Measurements from ENCODE around the gene CRYGD. TPM values are rescaled to one million over a fixed set of nuclear protein-coding genes. Genes with fewer than 3 reads are reported as not detected.

Gene CRYGD
- total RNA-seq, 1 donor from 2014 or later = not detected

- ATAC-seq (ENCODE audit: poor library complexity) (peak; percentile 72), DNase-seq (no peak)
- intact Hi-C loops (cut with DNase I) = no loop called here
Observed at GRCh38 chr2:208097801-208098200, 26.5 kb downstream of the CRYGD start.

GRCh38 chr2:208097313-208097712, 27.0 kb downstream of the CRYGD start:
- no peak for DNase-seq
- intact Hi-C loops (cut with DNase I) = no loop called here
- peak; percentile 32 for ATAC-seq (ENCODE audit: poor library complexity)

GRCh38 chr2:208096080-208096479, 28.2 kb downstream of the CRYGD start:
- DNase-seq = no peak
- intact Hi-C loops (cut with DNase I) = no loop called here
- no peak for ATAC-seq (ENCODE audit: poor library complexity)

GRCh38 chr2:208093128-208093527, 31.2 kb downstream of the CRYGD start:
- DNase-seq = no peak
- intact Hi-C loops (cut with DNase I) = no loop called here
- ATAC-seq (ENCODE audit: poor library complexity) = no peak

GRCh38 chr2:208092093-208092832, 32.1 kb downstream of the CRYGD start:
- ATAC-seq (ENCODE audit: poor library complexity) = no peak
- no peak for DNase-seq
- intact Hi-C loops (cut with DNase I) = no loop called here

- intact Hi-C loops (cut with DNase I) = no loop called here
- DNase-seq (no peak), ATAC-seq (ENCODE audit: poor library complexity) (no peak)
Observed at GRCh38 chr2:208090420-208090819, 33.9 kb downstream of the CRYGD start.

- DNase-seq (no peak), ATAC-seq (ENCODE audit: poor library complexity) (no peak)
Observed at GRCh38 chr2:208086029-208086428, 38.3 kb downstream of the CRYGD start.

GRCh38 chr2:208083807-208084206, 40.5 kb downstream of the CRYGD start:
- ATAC-seq (ENCODE audit: poor library complexity) = no peak
- intact Hi-C loops (cut with DNase I) = no loop called here
- no peak for DNase-seq

More at GRCh38 chr2:208086029-208086428, 38.3 kb downstream of the CRYGD start:
- intact Hi-C loops (cut with DNase I) = no loop called here

GRCh38 chr2:208077276-208077675, 47.0 kb downstream of the CRYGD start:
- intact Hi-C loops (cut with DNase I) = no loop called here
- ATAC-seq (ENCODE audit: poor library complexity) (no peak), DNase-seq (no peak)

- ATAC-seq (ENCODE audit: poor library complexity) = peak; percentile 51
- DNase-seq = no peak
- intact Hi-C loops (cut with DNase I) = no loop called here
Observed at GRCh38 chr2:208074610-208075356, 49.5 kb downstream of the CRYGD start.

- DNase-seq (peak; percentile 48), ATAC-seq (ENCODE audit: poor library complexity) (peak; percentile 84)
- intact Hi-C loops (cut with DNase I) = no loop called here
Observed at GRCh38 chr2:208072250-208072892, 52.0 kb downstream of the CRYGD start.

Other genes with a start within 250 kb of the CRYGD start
- 12.5 TPM for gene PLEKHM3, start 99.0 kb downstream of the CRYGD start, total RNA-seq
- gene CRYGC, start 5.3 kb upstream of the CRYGD start, total RNA-seq = not detected
- not detected for gene CRYGB, start 21.6 kb upstream of the CRYGD start, total RNA-seq
- not detected for gene CRYGA, start 39.1 kb upstream of the CRYGD start, total RNA-seq
- not detected for gene C2orf80, start 65.5 kb upstream of the CRYGD start, total RNA-seq
- gene IDH1, start 130.5 kb upstream of the CRYGD start, total RNA-seq = 43.6 TPM
- gene PIKFYVE, start 141.7 kb upstream of the CRYGD start, total RNA-seq = 13.2 TPM

Measured in Right ventricle myocardium superior (tissue), 1 donor.